Activated CD4-positive, alpha-beta T cell treated with anti-CD3 and anti-CD28 coated beads, Interleukin-2, Interleukin-6, amounts not matched to agents 100 ng/mL and 50 ng/mL, durations not matched to agents 16 hours and 8 hours (primary cell): ENCODE results near the gene ARHGAP22.

Experiments used
- DNase-seq: peaks from one replicate; pipeline ENCODE4 v3.0.0-alpha.2; 2020

Gene ARHGAP22

DNA sequence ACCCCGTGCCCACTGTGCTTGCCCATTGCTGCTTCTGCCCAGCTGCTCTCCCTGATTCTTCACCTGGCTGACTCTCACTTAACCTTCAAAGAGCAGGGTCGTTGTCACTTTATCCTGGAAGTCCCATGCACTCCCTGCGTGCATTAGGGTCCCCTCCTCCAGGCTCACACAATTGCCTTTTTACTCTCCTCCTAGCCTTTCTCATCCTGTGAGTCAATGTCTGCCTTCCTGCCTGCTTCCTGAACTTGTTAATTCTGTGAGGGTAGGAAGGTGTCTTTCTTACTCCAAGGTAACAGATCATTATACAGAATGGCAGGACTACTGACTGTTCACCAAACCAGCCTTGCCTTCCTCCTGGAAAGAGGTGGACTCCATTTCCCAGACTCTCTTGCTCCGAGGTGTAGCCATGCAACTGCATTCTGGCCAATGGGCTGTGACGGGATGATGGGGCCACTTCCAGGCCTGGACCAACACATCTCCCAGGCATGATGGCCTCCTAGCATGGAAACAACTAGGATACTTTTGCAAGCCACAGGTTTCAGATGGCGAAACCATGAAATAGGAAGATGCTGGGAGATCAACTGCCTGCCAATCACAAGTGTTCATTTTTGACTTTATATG lies 54.7 kb downstream of the ARHGAP22 start:
- DNase-seq, result no peak

- DNase-seq, result no peak
Observed at GRCh38 chr10:48549236-48549635, 55.6 kb downstream of the ARHGAP22 start.

DNA sequence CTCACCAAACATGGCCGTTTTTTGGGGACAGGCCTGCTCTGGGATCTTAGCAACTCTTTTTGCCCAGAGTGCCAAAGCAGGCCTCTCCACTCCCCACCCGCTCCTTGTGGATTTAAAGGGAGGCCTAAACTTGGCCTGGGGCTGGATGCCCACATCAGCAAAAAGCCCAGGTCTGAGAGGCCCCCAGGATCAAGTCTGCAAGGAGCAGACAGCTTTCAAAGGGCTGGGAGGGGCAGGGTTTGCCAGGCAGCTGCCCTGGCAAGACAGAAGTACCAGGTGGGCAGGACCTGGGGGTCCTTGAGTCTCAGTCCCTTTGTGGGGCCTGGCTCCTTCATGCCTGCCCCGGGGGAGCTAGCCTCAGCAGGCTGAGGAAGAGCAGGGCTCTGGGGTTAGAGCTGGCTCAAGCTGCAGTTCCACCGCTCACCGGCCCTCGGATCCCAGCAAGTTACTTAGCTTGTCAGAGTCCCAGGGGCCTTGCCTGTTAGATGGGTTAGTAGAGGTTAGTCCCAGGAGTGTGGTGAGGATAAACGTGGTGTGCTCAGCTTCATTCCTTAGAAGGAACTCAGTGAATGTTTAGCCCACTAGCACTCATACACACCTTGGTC lies 56.2 kb downstream of the ARHGAP22 start:
- no peak for DNase-seq

- DNase-seq, result no peak
Observed at GRCh38 chr10:48547981-48548380, 56.9 kb downstream of the ARHGAP22 start.

- no peak for DNase-seq
Observed at GRCh38 chr10:48547061-48547895, 57.6 kb downstream of the ARHGAP22 start.

DNA sequence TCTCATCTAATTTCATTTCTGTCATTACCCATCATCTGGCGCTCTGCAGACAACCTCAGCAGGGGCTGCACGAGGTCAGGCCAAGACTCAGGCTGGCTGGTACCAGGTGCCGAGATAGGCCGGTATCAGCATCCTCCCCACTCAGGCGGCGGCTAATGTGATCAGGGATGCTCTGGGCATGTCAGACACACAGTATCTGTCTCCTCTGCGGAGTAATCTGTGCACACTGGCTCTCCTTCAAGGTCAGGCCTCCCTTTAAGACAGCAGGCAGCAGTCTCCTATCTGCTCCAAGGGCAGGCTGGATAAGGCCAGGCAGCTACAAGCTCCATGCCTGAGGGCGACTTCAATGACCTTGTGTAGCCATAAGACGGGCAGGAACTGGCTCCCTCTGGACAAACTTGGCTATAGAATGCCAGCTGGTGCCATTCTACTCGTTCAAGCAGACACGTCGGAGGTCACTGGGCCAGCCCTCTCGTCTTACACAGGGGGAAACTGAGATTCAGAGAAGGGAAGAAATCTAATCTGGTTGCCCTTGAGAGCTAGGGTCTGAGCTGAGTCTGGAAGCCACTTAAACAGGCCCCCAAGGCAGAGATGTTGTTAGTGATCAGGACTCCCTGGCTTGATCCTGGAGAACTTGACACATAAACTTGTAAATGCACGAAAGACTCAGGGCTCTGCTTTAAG lies 59.3 kb downstream of the ARHGAP22 start:
- DNase-seq, result no peak

GRCh38 chr10:48543182-48543844 lies 61.6 kb downstream of the ARHGAP22 start:
- DNase-seq, result no peak

DNA sequence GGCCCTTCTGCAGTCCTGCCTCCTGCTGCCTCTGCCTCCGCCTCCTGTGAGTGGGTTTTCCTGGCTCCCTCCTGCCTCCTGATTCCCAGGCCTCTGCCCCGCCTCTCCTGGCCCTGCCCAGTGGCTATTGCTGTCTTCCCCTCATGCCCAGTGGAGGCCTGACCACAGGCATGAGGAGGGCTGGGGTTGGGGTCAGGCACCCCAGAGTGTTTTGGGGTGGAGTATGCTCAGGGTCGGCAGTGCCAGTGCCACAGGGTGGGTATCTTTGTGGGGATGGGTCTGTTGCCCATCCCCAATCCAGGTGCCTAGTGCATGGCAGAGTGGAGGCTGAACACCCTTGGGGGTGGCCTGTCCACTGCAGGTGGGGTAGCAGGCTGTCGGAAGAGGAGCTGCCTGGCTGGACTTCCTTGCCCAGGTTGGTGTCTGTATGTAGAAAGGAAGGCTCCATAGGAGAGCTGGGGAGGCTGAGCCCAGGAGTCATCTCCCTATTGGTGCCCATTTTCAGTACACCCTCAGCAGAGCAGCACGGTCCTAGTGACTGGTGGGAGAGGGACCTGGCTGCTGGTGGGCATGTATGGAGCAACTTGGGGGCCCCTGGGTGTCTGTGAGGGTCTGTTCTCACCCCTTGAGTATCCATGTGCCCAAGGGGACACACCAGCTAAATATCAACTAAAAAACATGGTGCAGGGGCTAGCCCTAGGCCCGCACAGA lies 62.2 kb downstream of the ARHGAP22 start:
- DNase-seq, result no peak

DNA sequence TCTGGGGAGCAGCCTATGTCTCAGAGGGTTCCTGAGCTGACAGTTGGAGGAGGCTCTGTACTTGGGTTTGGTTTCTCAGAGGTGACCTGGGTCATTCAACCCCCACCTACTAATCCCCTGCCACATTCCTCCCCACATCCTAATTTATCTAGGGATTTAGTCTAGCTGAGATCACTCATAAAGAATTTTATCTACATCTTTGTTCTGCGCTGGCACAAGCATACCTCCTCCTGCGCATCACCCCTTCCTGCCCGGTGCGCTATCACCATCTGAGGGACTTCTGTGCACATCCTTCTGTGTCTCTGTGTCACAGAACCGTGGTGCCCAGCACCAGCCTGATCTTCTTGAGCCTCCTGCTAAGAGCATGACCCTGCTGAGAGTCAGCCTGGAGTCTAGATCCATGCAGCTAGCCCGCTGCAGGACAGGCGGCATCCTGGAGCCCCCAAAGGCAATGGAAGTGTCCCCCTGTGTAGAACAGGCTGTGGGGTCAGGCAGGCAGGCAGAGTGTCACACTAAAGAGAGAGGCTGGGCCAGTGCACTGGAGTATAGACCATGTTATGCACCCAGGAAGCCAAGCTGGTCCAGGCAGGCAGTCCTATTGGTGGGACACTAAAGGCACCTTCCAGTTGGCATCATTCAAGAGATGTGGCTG lies 63.6 kb downstream of the ARHGAP22 start:
- DNase-seq, result no peak

DNA sequence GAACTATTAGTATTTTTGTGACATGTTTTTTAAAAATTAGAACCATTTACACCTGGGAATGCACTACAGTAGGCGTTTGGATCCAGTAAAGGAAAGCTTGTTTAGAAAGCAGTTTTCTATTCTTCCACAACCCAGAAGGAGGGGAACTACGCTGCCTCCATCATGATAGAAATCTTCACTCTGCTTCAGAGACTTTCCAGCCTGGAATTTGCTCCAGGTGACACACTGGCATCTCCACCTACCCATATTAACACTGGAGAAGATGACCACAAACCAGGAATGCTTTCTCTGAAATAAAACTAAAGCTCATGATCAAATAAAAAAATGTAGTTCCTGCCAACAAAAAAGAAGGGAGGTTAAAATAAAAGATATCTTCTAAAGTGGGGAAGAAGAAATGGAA lies 66.3 kb downstream of the ARHGAP22 start:
- DNase-seq, result no peak

DNA sequence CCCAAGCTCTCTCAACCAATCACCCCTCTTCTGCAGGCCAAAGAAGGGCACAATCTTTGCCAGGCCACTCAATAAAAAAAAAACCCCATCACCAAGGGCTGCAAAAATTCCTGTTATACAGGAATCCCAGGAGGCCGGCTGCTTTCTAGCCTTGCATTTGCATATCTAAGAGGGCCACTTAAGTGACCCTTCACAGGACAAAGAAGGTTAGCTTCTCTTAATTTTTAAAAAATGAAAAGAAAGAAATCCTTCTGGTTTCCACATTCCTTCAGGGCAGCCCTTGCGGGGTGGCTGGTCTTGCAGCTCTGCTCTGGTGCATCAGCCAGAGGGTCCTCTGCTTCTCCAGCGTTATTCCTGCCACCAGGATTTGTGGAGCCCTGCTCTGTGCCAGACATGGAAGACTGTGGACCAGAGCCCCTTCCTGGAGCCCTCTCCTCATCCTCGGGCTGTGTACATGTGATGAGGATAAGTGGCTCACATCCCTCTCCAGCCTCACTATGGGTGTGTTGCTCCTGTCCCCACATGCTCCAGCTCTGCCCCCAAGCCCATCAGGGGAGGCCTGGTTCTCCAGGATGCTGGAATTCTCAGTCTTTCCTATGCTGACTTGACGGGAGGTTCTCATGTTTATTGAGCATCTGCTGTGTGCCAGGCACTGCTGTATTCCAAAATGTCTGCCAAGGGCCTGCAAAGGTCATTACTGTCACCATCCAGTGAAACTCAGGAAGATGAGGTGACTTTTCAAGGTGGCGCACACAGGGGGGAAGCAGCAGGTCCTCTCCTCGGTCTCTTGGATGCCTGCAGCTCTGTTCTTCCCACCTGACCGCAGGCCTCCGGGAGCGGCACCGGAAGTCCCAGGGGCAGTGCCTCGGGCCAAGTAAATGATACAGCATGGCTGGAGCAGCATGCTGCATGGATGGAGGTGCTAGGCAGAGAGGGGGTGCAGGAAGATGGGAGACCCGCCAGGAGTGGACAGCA lies 67.7 kb downstream of the ARHGAP22 start:
- DNase-seq, result no peak

DNA sequence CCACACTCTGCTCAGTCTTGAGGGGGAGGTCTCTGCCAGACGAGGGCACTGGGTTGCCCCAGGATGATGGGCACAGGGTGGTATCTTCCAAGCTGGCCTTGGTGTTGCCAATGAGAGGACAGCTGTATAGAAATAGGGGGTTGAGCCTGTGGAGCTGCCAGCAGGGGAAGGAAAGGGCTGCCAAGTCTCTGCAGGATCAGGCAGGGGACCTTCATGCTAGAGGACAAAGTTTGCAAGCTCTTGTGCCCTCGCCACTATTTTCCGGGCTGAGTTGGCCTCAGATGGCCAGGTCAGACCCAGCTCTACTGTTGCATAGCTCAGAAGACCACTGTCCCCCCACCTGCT lies 68.7 kb downstream of the ARHGAP22 start:
- DNase-seq, result no peak

DNA sequence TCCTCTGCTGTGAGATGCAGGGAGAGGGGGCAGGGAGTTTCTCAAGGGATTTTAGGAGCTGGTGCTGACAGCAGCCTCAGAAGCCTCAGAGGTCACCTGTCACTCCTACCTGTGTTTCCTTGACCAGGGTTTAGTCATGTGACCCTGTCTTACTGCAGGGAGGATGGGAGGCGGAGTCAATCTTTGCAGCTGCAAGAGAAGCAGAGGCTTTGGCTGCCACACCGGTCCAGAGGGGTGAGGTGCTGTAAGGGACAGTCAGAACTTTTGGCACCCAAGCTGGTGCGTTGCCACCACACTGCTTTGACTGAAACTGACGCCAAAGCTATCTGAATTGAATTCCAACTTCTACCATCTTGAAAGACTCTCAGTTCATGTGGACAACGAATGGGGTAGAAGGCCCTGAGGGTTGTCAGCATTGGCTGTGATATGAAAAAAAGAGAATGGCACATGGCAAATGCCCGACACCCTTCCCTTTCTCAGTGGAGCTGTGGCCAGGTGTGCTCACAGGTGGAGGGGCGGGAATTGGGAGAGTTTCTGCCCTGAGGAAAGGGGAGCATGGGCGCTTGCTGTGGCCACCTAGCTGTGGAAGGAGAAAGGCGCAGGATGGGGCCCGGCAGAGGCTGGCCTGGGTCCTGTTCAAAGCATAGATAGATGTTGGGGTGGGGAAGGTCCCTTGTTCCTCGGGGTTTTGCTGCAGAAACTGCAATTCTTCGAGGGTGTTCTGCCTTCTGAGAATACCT lies 69.3 kb downstream of the ARHGAP22 start:
- no peak for DNase-seq

GRCh38 chr10:48533951-48534720 lies 70.7 kb downstream of the ARHGAP22 start:
- no peak for DNase-seq

DNA sequence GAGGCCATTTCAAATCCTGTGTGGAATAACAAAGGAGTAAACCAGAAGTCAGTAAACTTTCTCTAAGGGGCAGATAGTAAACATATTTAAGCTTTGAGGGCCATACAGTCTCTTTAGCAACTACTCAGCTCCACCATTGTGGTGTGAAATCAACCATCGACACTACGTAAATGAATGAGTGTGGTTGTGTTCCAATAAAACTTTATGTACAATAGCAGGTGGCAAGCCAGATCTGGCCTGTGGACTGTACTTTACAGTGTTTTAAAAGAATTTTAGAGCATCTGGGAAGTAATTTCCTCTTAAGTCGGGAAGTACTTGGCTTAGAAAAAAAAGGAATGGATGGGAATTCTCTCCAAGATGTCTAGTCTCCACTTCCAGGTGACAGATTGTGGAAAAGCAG lies 71.3 kb downstream of the ARHGAP22 start:
- no peak for DNase-seq

DNA sequence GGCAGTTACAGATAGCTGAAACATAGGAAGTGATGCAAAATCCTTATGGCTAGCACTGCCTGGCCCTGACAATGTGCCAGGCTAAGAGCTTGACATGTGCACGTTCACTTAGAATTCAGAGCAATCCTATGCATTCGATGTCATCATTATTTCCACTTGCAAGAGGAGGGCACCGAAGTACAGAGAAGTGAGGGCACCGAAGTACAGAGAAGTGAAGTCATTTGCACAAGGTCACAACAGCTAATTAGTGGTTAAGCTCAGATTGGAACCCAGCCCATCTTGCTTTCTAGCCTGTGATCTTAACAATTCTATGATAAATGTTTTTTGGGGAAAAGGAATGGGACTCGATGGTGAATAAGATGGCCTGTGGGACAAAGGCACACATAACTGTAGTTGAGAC lies 73.4 kb downstream of the ARHGAP22 start:
- no peak for DNase-seq

- DNase-seq, result no peak
Observed at GRCh38 chr10:48529331-48529730, 75.5 kb downstream of the ARHGAP22 start.

DNA sequence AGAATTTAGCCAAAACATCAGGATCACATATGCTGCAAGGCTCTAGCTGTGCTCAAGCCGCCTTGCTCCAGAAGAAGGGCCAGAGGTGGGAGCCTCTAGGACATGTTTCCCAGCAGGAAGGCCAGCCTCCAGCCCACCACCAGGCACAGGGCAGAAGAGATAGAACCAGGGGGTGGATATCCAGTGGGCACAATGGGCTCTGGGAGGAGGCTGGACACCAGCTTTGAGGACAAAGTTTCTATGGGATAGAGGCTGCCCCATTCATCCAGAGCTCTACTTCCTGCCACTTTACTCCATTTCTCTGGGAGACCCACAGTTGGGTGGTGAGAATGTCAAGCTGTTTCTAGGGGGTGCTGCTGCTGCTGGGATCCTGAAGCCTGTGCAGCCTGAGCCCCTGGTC lies 77.1 kb downstream of the ARHGAP22 start:
- no peak for DNase-seq

DNA sequence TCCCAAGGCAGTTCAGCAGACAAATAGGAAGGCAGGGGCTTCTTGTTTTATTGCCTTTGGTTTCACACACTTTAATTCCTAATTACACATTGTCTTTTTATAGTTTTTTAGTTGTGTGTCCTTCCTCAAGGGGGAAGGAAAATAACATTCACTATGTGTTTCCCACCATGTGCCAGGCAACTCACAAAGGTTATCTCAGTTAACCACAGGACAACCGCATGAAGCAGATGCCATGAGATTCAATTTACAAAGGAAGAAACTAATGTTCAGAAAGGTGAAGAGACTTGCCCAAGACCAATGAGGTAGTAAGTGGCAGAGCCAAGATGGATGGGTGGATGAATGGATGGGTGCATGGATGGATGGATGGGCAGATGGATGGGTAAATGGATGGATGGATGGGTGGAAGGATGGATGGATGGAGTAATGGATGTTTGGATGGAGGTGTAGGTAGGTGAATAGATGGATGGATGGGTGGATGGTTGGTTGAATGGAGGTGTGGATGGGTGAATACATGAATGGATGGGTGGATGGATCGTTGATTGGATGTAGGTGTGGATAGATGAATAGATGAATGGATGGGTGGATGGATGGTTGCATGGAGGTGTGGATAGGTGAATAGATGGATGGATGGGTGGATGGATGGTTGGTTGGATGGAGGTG lies 77.9 kb downstream of the ARHGAP22 start:
- no peak for DNase-seq
